K562 (cell line): Measurements from ENCODE around the gene DSC1. TPM values are rescaled to one million over a fixed set of nuclear protein-coding genes. Genes with fewer than 3 reads are reported as not detected.

Source experiments
- BRF2 ChIP-seq: IDR thresholded peaks from 3 replicates; pipeline ENCODE4 v1.6.1; 2011; ENCODE audit warnings: borderline replicate concordance, mild to moderate bottlenecking; ENCODE audit not compliant: insufficient read length, insufficient read depth
- DIDO1 ChIP-seq: fragments of 450-650 bp; IDR thresholded peaks from 2 replicates; pipeline ENCODE4 v1.6.1; 2016; ENCODE audit warnings: low read depth, missing biosample characterization, missing genetic modification characterization
- DPF2 ChIP-seq: fragments of 450-650 bp; IDR thresholded peaks from 2 replicates; pipeline ENCODE4 v1.6.1; 2016
- POLR2AphosphoS5 ChIP-seq: IDR thresholded peaks from 2 replicates; pipeline ENCODE4 v1.6.1; 2011; ENCODE audit warnings: mild to moderate bottlenecking, low read depth, low read length, moderate library complexity; ENCODE audit not compliant: control insufficient read depth, insufficient read depth
- PTTG1 ChIP-seq: fragments of 450-650 bp; IDR thresholded peaks from 2 replicates; pipeline ENCODE4 v1.6.1; 2016; ENCODE audit warnings: low read depth, mild to moderate bottlenecking, missing genetic modification characterization, missing compliant biosample characterization
- RBM22 ChIP-seq: fragments of 200-400 bp; formaldehyde crosslinking; IDR thresholded peaks from 2 replicates; pipeline ENCODE4 v1.6.1; 2018; ENCODE audit warnings: low read length, low read depth; ENCODE audit not compliant: poor library complexity, severe bottlenecking
- RERE ChIP-seq: sonication (generic); formaldehyde crosslinking; IDR thresholded peaks from 2 replicates; pipeline ENCODE4 v1.8.0; 2023; ENCODE audit warnings: missing genetic modification reagents, mild to moderate bottlenecking, borderline replicate concordance
- TCF15 ChIP-seq: fragments of 250-450 bp; sonication (Bioruptor Pico); IDR thresholded peaks from 2 replicates; pipeline ENCODE4 v1.8.0; 2022; ENCODE audit warnings: moderate library complexity, mild to moderate bottlenecking, inconsistent platforms
- TCF7L2 ChIP-seq: fragments of 150-350 bp; IDR thresholded peaks from 2 replicates; pipeline ENCODE4 v1.6.1; 2016; ENCODE audit warnings: low read depth, mild to moderate bottlenecking, low read length, moderate library complexity
- ZNF584 ChIP-seq: fragments of 200-800 bp; sonication (Bioruptor generic); IDR thresholded peaks from 2 replicates; pipeline ENCODE4 v1.6.1; 2016; ENCODE audit warnings: low read depth, mild to moderate bottlenecking, missing genetic modification characterization, missing compliant biosample characterization
- ZNF740 ChIP-seq, 3 experiments: fragments of 200-800 bp in 1 of 3; sonication (Bioruptor generic) in 1 of 3; sonication (generic) in 1 of 3; formaldehyde crosslinking in 1 of 3; IDR thresholded peaks; 2 replicates each; pipeline versions ENCODE4 v1.6.1 to v1.8.0; 2016 to 2022; ENCODE audit warnings: mild to moderate bottlenecking in 2 of 3, missing compliant biosample characterization in 2 of 3, missing genetic modification characterization in 2 of 3, missing genetic modification reagents in 1 of 3
- polyA plus RNA-seq, 8 experiments: library from polyadenylated mRNA; depleted of rRNA in 4 of 8; stranded (reverse) in 5 of 8; unstranded in 3 of 8; fragments of >200 nt; fragmentation: Nextera tagmentation in 2 of 8; fragmentation: Illumina TruSeq in 1 of 8; extraction: Ambion mirVana in 2 of 8; extraction: Trizol in 1 of 8; gene quantifications; 2 replicates each; pipeline versions ENCODE4 v1.2.1 to v1.2.3, GENCODE V29; 2011 to 2014; ENCODE audit warnings: inconsistent platforms in 1 of 8, missing spikeins in 1 of 8
- total RNA-seq, 7 experiments: library from RNA; depleted of rRNA in 6 of 7; stranded (reverse); fragments of >200 nt in 6 of 7; fragmentation: Illumina TruSeq in 2 of 7; extraction: Trizol in 2 of 7; gene quantifications; 2 replicates each; pipeline versions ENCODE4 v1.2.1 to v1.2.3, GENCODE V29; 2011 to 2021; ENCODE audit warnings: low replicate concordance in 1 of 7

DSC1 gene
- total and polyA plus RNA-seq, 9 of the 15 experiments (the other 6 are each of a cell fraction or from before 2014, with no cell fraction given) = 0.04 to 0.07 (median 0.05) TPM; not detected in 4

- TF ChIP-seq ZNF740 (CRISPR knock-in tag; IDR thresholded peaks at IDR 0.05) (no peak), ZNF740 (tag; IDR thresholded peaks at IDR 0.05) (no peak), BRF2 (no peak), POLR2AphosphoS5 (no peak), TCF7L2 (no peak), RERE (no peak), PTTG1 (tag) (no peak), RBM22 (no peak), DIDO1 (tag) (no peak), TCF15 (no peak), DPF2 (peak; percentile 54; the same call in 1 of the 2 replicates), ZNF584 (CRISPR knock-in tag) (no peak)
Observed at GRCh38 chr18:31102941-31103340, 59.7 kb downstream of the DSC1 start (continued).
